Neutrophil (primary cell): Measurements from ENCODE around the gene FOXK2.
A peak's percentile ranks its signal among the peaks of the same experiment; 100 is the strongest.
"Not testable (repeated sequence)": the region's sequence is repeated elsewhere in the genome, so short reads cannot be mapped to it uniquely, and the experiment has no call there.

ENCODE experiments used
- H3K27ac ChIP-seq: fragments of 200-600 bp; sonication (generic); 2 replicates; pipeline ENCODE4 v1.5.1; 2016; ENCODE audit warnings: mild to moderate bottlenecking, moderate library complexity
- H3K27me3 ChIP-seq: fragments of 200-600 bp; sonication (generic); 2 replicates; pipeline ENCODE4 v1.6.0; 2016; ENCODE audit warnings: mild to moderate bottlenecking
- H3K36me3 ChIP-seq: fragments of 200-600 bp; sonication (generic); 2 replicates; pipeline ENCODE4 v1.5.1; 2017
- H3K4me1 ChIP-seq, 2 experiments: fragments of 200-600 bp in 1 of 2; sonication (generic) in 1 of 2; 1 replicate in 1 of 2; 2 replicates in 1 of 2; pipeline versions ENCODE4 v1.5.1 to v1.6.1; 2013 to 2016; ENCODE audit warnings: low read depth in 1 of 2, low read length in 1 of 2, mild to moderate bottlenecking in 1 of 2, moderate library complexity in 1 of 2; ENCODE audit not compliant: control insufficient read depth in 1 of 2, insufficient read depth in 1 of 2
- H3K4me3 ChIP-seq, 2 experiments: fragments of 200-600 bp in 1 of 2; sonication (generic) in 1 of 2; 1 replicate in 1 of 2; 2 replicates in 1 of 2; pipeline ENCODE4 v1.5.1; 2013 to 2016; ENCODE audit warnings: low read depth in 1 of 2, low read length in 1 of 2, mild to moderate bottlenecking in 1 of 2, moderate library complexity in 1 of 2
- H3K9me3 ChIP-seq: fragments of 200-600 bp; sonication (generic); 2 replicates; pipeline ENCODE4 v1.5.1; 2016
- TF ChIP-seq, protein P1 (sequence below): fragments of 200-600 bp; sonication (generic); IDR thresholded peaks from 2 replicates; pipeline ENCODE4 v1.5.1; 2016; ENCODE audit warnings: antibody characterized with exemption

Gene FOXK2

DNA sequence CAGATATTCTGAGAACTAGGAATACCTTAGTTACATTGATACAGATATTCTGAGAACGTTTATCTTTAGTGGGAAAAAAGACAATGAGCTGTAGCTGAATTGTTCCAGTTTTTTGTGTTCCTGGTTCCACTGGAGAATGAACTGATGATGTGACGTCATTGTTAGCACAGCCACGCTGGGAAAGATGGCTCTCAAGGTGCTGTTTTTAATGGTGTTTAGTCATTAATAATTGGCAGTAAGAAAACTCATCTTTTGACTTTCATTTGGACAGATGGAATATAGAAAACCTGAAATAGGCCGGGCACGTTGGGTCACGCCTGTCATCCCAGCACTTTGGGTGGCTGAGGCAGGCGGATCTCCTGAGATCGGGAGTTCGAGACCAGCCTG, 10.4 kb downstream of the FOXK2 start:
- H3K36me3 ChIP-seq, result no peaks in the 10 kb centered on the region
- H3K9me3 ChIP-seq, result no peaks in the 10 kb centered on the region
- H3K4me1 ChIP-seq, result peaks cover 7 to 8% of the 10 kb centered on the region in 2 experiments
- H3K27me3 ChIP-seq, result no peaks in the 10 kb centered on the region
- no peak overlapping the region for H3K4me3 ChIP-seq
- TF ChIP-seq, protein P1, sequence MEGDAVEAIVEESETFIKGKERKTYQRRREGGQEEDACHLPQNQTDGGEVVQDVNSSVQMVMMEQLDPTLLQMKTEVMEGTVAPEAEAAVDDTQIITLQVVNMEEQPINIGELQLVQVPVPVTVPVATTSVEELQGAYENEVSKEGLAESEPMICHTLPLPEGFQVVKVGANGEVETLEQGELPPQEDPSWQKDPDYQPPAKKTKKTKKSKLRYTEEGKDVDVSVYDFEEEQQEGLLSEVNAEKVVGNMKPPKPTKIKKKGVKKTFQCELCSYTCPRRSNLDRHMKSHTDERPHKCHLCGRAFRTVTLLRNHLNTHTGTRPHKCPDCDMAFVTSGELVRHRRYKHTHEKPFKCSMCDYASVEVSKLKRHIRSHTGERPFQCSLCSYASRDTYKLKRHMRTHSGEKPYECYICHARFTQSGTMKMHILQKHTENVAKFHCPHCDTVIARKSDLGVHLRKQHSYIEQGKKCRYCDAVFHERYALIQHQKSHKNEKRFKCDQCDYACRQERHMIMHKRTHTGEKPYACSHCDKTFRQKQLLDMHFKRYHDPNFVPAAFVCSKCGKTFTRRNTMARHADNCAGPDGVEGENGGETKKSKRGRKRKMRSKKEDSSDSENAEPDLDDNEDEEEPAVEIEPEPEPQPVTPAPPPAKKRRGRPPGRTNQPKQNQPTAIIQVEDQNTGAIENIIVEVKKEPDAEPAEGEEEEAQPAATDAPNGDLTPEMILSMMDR, result no peak
- no peak overlapping the region for H3K27ac ChIP-seq

DNA sequence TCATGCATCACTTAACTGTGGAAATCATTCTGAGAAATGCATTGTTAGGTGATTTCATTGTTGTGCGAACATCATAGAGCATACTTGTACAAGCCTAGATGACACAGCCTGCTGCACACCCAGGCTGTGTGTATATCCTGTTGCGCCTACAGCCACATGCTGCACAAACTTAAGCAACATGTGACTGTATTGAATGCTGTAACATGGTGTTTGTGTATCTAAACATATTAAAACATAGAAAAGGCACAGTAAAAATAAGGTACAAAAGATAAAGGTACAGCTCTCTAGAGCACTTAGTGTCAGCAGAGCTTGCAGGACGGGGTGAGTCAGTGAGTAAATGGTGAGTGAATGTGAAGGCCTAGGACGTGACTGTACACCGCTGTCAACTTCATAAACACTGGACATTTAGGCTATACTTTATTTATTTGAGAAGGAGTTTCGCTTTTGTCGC, 11.9 kb downstream of the FOXK2 start:
- Histone ChIP-seq H3K4me3 (no peak overlapping the region), H3K9me3 (no peaks in the 10 kb centered on the region), H3K27me3 (no peaks in the 10 kb centered on the region), H3K36me3 (no peaks in the 10 kb centered on the region), H3K4me1 (peaks cover 7 to 8% of the 10 kb centered on the region in 2 experiments), H3K27ac (peak overlapping the region; percentile 23)
- TF ChIP-seq, protein P1, result no peak

DNA sequence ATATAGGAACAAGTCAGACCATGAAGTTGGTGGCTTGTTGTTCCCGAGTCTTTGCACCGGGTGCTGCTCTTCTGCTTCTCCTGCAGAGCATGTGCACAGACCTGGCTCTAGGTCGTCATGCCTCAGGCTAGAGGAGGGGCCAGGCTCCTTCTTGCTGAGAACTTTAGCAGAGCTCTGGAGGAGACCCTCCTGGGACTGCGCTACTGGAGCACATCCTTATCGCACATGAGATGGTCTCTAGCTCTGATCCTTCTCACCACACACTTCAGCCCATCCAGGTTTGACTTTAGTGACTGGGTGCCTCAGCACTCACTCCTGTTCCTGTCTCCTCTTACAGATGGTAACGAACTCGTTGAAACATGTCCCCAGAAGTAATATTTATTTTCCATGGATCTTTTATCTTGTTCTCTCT, 14.9 kb downstream of the FOXK2 start:
- H3K27ac ChIP-seq, result no peak overlapping the region
- H3K36me3 ChIP-seq, result no peaks in the 10 kb centered on the region
- no peaks in the 10 kb centered on the region for H3K27me3 ChIP-seq
- H3K9me3 ChIP-seq, result no peaks in the 10 kb centered on the region
- no peak overlapping the region for H3K4me3 ChIP-seq
- H3K4me1 ChIP-seq, result peaks cover 7 to 8% of the 10 kb centered on the region in 2 experiments
- TF ChIP-seq, protein P1, result no peak

DNA sequence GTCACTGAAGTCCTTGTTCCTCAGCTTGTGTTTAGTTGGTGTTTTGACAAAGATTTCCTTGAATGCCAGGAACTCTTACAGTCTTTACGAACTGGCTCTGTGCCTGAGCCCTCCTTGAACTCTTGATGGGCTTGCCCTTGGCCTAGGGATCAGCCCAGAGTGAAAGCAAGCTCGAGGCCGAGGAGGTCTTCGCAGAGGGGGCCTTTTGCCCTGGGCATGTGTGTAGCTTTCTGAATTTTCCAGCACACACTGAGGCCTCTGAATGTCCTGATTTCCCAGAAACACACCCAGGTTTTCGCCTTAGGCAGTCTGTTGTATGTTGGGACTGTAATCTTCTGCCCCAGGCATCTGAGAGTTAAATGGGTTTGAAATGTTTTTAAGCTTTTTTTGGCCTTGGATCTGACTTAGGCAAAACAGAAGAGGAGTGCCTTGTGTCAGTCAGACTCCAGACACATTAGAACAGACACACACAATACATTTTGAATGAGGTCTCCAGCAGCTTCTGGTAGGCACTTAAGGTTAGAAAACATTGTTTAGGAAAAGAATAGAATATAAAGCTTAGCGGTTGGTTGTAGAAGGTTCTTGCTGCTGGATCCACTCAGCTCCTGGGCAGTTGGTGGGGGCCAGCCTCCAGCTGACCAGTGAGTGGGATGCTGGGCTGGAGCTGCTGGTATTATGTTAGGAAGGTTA, 17.1 kb downstream of the FOXK2 start:
- Histone ChIP-seq H3K9me3 (no peaks in the 10 kb centered on the region), H3K36me3 (no peaks in the 10 kb centered on the region), H3K27ac (peak overlapping the region; percentile 1), H3K4me3 (no peak overlapping the region), H3K27me3 (no peaks in the 10 kb centered on the region), H3K4me1 (peaks cover 0 to 5% of the 10 kb centered on the region in 2 experiments)
- TF ChIP-seq, protein P1, result no peak

DNA sequence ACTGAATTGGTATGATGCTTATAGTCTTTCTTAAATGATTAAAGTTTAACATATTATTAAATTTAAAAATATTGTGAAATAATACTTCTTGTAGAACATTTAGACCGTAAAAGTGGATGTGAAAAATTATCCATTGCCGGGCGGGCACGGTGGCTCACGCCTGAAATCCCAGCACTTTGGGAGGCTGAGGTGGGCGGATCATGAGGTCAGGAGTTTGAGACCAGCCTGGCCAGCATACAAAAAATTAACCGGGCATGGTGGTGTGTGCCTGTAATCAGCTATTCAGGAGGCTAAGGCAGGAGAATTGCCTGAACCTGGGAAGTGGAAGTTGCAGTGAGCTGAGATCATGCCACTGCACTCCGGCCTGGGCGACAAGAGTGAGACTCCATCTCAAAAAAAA, 17.7 kb downstream of the FOXK2 start:
- H3K27ac ChIP-seq, H3K4me3 ChIP-seq, H3K36me3 ChIP-seq, H3K4me1 ChIP-seq, H3K9me3 ChIP-seq, H3K27me3 ChIP-seq: not testable (repeated sequence)

DNA sequence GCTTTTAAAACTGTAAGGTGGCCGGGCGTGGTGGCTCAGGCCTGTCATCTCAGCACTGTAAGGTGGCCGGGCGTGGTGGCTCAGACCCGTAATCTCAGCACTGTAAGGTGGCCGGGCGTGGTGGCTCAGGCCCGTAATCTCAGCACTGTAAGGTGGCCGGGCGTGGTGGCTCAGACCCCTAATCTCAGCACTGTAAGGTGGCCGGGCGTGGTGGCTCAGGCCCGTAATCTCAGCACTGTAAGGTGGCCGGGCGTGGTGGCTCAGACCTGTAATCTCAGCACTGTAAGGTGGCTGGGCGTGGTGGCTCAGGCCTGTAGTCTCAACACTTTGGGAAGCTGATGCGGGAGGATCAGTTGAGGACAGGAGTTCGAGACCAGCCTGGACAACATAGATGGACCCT, 19.5 kb downstream of the FOXK2 start:
- H3K27ac ChIP-seq, H3K36me3 ChIP-seq, H3K27me3 ChIP-seq, H3K9me3 ChIP-seq, H3K4me1 ChIP-seq, H3K4me3 ChIP-seq: not testable (repeated sequence)
